Subcutaneous adipose tissue (tissue), 4 donors: ENCODE measurements around the gene PSME4. TPM values are rescaled to one million over a fixed set of nuclear protein-coding genes. Genes with fewer than 3 reads are reported as not detected.

Experiments used
- total RNA-seq, 4 donors: library from RNA; depleted of rRNA; stranded (reverse); fragments of >200 nt; gene quantifications; one replicate each; pipeline ENCODE4 v1.1.0, GENCODE V29; 2016
- TF ChIP-seq, protein P1 (sequence below): fragments of 450-650 bp; IDR thresholded peaks from one replicate; pipeline ENCODE4 v1.5.1; 2016; ENCODE audit warnings: low read depth, mild to moderate bottlenecking, control low read depth, antibody characterized with exemption, moderate library complexity

Gene PSME4
- total RNA-seq, 4 donors from 2014 or later = 39.6 to 91.1 (median 68.1) TPM

DNA sequence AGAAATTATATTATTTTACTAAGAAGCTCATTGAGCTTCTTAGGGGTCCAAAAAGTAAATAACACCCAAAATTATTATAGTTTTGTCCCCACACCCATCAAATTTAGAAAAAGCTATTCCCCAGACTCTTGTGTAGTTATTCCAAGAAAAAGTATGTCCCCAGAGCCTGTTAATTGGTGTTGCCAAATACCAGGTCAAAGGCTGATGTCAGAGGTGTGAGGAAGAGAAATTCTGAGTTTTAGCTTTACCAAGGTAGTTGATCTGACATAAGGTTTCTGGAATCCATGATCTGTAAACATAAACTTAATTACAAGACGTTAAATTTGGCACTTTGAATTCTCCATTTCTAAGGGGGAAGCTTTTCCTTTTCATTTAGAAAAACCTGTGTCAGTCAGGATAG, 29.3 kb upstream of the PSME4 start:
- TF ChIP-seq, protein P1, sequence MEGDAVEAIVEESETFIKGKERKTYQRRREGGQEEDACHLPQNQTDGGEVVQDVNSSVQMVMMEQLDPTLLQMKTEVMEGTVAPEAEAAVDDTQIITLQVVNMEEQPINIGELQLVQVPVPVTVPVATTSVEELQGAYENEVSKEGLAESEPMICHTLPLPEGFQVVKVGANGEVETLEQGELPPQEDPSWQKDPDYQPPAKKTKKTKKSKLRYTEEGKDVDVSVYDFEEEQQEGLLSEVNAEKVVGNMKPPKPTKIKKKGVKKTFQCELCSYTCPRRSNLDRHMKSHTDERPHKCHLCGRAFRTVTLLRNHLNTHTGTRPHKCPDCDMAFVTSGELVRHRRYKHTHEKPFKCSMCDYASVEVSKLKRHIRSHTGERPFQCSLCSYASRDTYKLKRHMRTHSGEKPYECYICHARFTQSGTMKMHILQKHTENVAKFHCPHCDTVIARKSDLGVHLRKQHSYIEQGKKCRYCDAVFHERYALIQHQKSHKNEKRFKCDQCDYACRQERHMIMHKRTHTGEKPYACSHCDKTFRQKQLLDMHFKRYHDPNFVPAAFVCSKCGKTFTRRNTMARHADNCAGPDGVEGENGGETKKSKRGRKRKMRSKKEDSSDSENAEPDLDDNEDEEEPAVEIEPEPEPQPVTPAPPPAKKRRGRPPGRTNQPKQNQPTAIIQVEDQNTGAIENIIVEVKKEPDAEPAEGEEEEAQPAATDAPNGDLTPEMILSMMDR = no peak

DNA sequence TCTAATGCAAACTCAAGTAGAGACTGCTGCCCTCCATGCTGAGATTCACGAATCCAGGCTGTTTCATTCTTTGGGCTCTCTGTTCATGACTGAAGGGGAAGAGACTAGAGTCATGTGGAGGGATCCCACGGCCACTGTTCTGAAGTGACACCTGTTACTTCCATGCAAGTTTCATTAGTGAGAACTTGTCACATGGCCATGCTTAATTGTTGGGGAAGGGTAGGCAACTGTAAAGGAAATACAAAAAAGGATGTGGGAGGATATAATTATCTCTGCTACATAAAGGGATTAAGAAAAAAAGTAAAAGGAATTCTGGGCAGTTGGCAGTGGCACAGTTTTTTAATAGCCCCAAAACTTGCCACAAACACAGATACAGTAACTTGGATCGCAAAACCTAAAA, 28.0 kb upstream of the PSME4 start:
- TF ChIP-seq, protein P1 = no peak

DNA sequence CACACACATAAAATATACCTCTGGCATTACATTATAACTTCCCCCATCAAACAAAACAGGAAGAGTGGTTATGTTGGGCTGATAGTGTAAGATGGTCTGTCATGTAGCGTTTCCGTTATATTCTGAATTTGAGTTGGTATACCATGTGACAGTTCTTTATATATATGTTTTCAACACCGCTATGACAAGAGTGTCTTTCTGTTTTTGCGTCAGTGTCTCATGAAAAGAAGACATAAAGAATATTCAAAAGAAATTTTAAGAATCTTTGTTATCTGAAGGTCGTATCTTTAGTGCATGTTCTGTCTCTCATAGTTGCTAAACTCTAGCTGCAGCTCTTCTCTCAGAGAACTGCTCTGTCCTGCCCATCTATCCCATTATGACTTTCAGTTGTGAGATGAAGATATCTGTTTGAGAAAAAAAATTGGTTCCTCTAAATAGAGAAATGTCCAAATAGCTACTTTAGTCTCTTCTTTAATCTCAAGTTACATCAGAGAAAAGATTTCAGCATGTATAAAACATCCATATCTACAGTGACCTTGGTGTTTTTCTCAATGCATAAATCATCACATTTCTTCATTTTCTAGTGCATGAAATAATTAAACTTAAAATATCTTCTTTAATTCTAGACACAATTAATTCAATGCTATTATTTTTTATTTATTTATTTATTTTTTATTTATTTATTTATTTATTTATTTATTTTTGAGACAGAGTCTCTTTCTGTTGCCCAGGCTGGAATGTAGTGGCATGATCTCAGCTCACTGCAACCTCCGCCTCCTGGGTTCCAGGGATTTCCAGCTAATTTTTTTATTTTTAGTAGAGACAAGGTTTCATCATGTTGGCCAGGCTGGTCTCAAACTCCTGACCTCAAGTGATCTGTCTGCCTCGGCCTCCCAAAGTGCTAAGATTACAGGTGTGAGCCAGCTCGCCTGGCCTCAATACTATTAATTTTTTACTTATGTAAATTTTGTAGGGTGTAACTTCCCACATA, 24.3 kb upstream of the PSME4 start:
- TF ChIP-seq, protein P1 = no peak

DNA sequence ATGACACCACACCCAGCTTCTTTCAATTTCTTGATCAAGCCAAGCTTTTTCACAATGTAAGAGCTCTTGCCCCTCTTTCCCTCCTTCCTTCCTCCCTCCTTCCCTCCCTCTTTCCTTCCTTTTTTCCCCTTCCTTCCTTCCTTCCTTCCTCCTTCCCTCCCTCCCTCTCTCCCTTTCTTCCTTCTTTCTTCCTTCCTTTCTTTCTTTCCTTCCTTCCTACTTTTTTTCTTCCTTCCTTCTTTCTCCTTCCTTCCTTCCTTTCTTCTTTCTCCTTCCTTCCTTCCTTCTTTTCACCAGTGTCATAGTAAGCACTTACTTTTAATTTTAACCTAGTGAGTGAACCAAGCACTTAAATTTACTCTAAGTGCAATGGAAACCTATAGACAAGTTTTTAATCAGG, 21.2 kb upstream of the PSME4 start:
- TF ChIP-seq, protein P1 = no peak

DNA sequence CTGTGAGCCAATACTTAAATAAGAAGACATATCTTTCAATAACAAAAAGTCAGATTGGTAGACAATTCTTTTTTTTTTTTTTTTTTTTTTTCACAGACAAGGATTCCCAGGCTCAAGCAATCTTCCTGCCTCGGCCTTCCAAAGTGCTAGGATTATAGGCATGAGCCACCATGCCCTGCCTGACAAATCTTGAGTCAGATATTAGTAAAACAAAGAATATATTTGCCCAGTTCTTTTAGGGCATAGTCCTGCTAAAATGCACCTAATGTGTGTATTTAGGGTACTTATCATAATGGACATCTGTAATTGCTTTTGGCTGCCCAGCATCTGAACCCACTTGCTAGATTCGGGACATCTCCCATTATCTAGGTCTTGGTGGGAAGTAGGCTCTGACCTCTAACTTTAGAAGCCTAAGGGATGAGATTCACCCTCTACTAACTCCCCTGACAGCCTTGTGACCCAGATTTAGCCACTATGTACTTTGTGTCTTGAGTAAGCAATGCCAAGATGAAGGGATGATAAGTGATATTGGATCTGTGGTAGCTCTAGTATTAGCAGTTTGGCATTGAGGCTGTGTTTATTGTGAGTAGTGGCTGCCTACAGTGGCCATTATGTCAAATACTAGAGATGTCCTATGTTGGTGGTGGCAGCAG, 18.5 kb upstream of the PSME4 start:
- TF ChIP-seq, protein P1 = no peak

DNA sequence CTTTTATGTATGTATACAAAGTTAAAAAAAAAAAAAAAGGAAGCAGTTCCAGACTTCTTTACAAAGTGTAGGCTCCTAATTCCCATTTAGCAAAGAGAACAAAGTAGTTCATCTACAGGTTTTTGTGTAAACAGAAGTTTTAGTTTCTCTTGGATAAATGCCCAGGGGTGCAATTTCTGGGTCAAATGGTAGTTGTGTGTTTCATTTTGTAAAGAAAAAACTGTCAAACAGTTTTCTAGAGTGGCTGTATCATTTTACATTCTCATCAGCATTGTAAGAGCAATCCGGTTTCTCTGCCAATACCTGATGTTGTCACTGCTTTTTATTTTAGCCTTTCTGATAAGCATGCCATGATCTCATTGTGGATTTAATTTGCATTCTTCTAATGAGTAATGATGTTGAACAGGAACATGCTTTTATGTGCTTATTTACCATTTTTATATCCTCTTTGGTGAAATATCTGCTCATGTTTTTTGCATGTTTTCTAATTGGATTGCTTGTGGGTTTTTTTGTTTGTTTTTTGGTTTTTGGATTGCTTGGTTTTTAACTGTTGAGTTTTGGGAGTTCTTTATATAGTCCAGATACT, 16.6 kb upstream of the PSME4 start:
- TF ChIP-seq, protein P1 = no peak

DNA sequence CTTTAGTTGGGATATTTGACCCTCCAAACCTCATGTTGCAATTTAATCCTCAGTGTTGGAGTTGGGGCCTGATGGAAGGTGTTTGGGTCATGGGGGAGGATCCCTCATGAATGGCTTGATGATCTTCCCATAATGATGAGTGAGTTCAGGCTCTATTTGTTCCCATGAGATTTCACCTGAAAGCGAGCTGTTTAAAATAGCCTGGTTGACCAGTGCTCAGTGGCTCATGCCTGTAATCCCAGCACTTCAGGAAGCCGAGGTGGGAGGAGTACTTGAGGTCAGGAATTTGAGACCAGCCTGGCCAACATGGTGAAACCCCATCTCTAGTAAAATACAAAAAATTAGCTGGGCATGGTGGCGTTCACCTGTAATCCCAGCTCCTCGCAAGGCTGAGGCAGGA, 14.9 kb upstream of the PSME4 start:
- TF ChIP-seq, protein P1 = no peak
